GM19324 (cell line): Measurements from ENCODE around the gene PGP.
"Not testable (repeated sequence)": the region's sequence is repeated elsewhere in the genome, so short reads cannot be mapped to it uniquely, and the experiment has no call there.

Source experiments
- ATAC-seq: cut with Tn5 transposase; IDR thresholded peaks from one replicate; pipeline ENCODE4 v1.9.1; 2021; ENCODE audit warnings: mild to moderate bottlenecking, moderate library complexity; ENCODE audit not compliant: unreplicated experiment, low FRiP score

Gene PGP, protein sequence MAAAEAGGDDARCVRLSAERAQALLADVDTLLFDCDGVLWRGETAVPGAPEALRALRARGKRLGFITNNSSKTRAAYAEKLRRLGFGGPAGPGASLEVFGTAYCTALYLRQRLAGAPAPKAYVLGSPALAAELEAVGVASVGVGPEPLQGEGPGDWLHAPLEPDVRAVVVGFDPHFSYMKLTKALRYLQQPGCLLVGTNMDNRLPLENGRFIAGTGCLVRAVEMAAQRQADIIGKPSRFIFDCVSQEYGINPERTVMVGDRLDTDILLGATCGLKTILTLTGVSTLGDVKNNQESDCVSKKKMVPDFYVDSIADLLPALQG

GRCh38 chr16:2214719-2214968 lies at the start of gene PGP:
TSS of gene PGP (minus strand) at chr16:2214840. CDS start at chr16:2214777, 63 bp downstream.
- ATAC-seq = peak; percentile 84

DNA sequence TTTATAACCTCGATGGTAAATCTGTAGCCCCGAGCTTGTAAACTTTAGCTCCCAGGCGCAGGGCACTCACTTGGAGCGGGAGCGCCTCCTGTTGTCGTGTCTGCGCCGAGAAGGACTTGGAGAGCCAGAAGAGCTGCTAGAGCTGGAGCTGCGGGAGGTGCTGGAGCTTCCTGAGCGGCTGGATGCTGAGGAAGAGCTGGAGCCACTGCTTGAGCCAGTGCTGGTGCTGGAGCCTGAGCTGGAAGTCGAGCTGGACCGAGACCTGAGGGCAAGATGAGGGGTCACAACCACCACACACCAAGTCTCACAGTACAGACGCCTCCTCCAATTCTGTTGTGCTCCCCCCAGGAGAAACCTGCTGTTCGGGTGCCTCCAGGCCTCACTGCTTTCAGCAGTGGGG lies 48.4 kb upstream of the PGP start:
- not testable (repeated sequence) for ATAC-seq

GRCh38 chr16:2260250-2260649 lies 45.6 kb upstream of the PGP start:
- no peak for ATAC-seq

DNA sequence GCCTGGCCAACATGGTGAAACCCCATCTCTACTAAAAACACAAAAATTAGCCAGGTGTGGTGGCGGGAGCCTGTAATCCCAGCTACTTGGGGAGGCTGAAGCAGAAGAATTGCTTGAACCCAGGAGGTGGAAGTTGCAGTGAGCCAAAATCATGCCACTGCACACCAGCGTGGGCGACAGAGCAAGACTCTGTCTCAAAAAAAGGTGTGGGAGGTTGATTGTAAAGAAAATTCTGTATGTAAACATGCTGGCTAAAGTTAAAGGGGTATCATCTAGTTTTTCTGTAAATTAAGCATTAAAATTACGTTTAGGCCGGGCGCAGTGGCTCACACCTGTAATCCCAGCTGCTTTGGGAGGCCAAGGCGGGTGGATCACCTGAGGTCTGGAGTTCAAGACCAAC lies 43.9 kb upstream of the PGP start:
- ATAC-seq = not testable (repeated sequence)

- ATAC-seq = no peak
Observed at GRCh38 chr16:2257726-2258125, 43.1 kb upstream of the PGP start.

GRCh38 chr16:2256531-2257140 lies 42.0 kb upstream of the PGP start:
- no peak for ATAC-seq

DNA sequence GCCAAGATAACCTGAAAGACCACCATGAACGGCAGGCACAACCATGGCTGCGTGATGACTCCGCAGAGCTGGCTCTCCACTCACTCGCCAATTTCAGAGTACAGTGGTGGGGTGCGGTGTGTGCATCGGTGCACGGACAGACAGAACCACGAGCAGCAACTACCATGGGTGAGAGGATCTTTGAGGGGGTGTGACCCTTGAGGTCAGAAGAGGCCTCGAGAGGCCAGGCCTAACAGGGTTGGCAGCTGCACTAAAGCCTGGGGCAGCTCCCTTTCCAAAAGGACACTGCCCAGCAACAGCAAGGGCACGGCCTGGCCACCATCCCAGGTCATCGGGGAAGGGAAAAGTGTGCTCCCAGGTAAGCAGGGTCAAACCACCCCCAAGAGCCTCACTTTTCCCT lies 38.7 kb upstream of the PGP start:
- no peak for ATAC-seq

- ATAC-seq = no peak
Observed at GRCh38 chr16:2252806-2253148, 38.1 kb upstream of the PGP start.

DNA sequence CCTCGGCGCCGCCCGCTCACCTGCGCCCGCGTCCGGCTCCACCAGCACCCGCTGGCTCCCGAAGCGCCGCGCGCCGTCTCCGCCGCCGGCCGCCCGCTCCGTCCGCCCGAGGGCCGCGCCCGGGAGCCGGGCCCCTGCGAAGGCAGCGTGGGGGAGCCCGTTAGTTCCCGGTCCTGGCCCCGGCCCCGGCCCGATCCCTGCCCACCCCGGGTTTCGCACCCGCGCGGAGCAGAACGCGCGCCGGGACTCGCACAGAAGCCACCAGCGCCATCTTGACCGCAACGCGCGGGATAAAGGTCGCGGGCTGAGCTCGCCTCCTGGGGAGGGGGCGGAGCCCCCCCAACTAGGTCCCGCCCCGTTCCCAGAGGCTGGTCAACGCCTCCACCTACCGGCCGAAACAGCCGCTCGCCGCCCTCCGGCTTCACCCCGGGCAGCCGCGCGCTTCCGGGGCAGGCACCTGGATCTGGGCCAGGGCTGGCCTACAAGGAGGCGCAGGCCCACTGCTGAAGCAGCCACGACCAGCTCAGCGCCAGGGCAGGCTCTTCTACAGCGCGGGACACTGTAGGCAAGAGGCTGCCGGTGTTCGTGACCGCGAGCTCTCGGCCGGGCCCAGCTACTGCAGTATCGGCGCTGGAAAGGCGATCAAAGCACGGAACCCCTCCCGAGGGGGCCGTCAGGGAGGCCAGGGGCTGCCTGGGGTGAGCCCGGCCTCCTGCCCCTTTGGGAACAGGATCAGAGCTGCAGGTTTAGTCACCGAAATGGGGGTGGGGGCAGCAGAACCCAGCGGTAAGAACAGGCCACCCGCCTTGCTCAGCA lies 36.9 kb upstream of the PGP start, which contains the start of gene ECI1:
Gene ECI1 (minus strand): TSS at position 292 of the 816 bp plus-strand sequence. CDS start 21 bp downstream, at position 271.
- peak; percentile 89 for ATAC-seq

- no peak for ATAC-seq
Observed at GRCh38 chr16:2250652-2251295, 36.1 kb upstream of the PGP start.

DNA sequence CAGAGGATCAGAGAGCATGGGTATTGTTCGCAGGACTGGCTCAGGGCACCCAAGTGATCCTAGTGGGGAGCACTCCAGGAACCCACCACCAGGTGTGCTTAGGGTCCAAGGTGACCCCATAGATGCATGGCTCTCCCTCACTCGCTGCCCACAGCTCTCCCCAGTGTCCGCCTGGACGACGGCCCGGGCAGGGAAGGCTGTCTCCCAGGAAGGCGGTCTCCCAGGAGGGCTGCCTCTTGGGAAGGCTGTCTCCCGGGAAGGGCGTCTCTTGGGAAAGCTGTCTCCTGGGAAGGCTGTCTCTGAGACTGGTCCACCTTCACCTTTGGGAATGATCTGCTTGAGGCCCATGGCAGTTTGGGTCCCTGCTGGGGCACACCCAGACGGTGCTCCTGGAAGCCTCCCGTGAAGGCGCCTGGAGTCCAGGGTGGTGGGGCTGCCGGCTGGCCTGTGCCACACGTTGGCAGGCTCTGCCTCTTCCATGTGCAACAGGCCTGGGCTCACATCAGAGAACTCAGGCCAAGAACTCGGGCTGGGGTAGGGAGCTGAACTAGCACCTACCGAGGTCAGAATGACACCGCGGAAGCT lies 31.8 kb upstream of the PGP start:
- ATAC-seq = no peak

GRCh38 chr16:2244926-2245795 lies 30.5 kb upstream of the PGP start:
- no peak for ATAC-seq

DNA sequence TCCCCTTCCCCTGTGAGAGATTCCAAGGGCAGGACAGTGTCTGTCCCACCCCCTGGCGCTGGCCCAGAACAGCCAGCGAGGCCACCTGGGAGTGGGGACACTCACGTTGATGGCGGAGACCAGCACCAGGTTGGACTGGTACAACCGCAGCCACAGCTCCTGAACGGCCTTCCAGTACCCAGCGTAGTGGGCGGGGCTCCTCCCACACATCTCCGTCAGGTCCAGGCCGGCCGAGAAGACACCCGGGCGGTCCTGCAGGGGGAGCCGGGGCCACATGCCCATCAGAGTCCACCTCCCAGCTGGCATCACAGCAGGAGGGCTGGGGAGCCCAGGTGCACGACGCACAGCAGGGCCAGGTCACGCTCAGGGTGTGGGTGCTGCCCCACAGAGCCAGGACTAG lies 29.7 kb upstream of the PGP start:
- no peak for ATAC-seq

GRCh38 chr16:2243781-2244180 lies 29.1 kb upstream of the PGP start:
- ATAC-seq = no peak

- ATAC-seq = no peak
Observed at GRCh38 chr16:2243031-2243528, 28.4 kb upstream of the PGP start.

DNA sequence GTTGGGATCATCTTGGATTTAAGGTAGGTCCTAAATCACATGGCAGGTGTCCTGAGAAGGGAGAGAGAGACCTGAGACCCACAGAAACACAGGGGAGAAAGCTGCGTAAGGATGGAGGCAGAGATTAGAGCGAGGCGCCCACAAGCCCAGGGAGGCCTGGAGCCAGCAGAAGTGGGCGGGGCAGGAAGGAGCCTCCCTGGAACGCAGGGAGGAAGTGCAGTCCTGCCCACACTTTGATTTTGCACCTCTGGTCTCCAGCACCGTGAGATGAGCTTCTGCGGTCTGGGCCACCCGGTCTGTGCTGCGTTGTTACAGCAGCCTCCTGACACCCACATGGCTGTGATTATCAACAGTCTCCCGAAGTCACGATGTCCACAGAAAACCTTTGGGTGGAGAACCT lies 28.0 kb upstream of the PGP start:
- no peak for ATAC-seq

DNA sequence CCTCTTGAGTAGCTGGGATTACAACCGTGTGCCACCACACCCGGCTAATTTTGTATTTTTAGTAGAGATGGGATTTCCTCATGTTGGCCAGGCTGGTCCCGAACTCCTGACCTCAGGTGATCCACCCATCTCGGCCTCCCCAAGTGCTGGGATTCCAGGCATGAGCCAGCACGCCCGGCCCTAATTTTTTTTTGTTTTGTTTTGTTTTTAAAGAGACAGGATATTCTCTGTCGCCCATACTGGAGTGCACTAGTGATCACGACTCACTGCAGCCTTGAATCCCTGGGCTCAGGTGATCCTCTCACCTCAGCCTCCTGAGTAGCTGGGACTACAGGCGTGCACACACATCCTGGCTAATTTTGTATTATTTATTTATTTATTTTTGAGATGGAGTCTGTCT lies 25.7 kb upstream of the PGP start:
- ATAC-seq = not testable (repeated sequence)

- ATAC-seq = no peak
Observed at GRCh38 chr16:2238838-2239675, 24.4 kb upstream of the PGP start.
